ENCODE results near the gene AQR. TPM values are rescaled to one million over a fixed set of nuclear protein-coding genes. Genes with fewer than 3 reads are reported as not detected.
"Not testable (repeated sequence)": the region's sequence is repeated elsewhere in the genome, so short reads cannot be mapped to it uniquely, and the experiment has no call there.

AQR gene
- total RNA-seq, 1 donor from 2014 or later, result 39.1 TPM

GRCh38 chr15:34964277-34964676, 5.3 kb downstream of the AQR start:
- no peak for FAIRE-seq
- DNase-seq (ENCODE audit: low spot score in 2 of 2), result no peak

GRCh38 chr15:34953851-34954250, 15.7 kb downstream of the AQR start:
- FAIRE-seq (no peak), DNase-seq (ENCODE audit: low spot score in 2 of 2) (no peak)

- FAIRE-seq, result no peak
- DNase-seq (ENCODE audit: low spot score in 2 of 2), result no peak
These were observed 17.1 kb downstream of the AQR start for GRCh38 chr15:34952481-34952880.

- DNase-seq (ENCODE audit: low spot score in 2 of 2) (no peak), FAIRE-seq (no peak)
These were observed 17.5 kb downstream of the AQR start for GRCh38 chr15:34951993-34952392.

- no peak for DNase-seq (ENCODE audit: low spot score in 2 of 2)
- no peak for FAIRE-seq
These were observed 24.6 kb downstream of the AQR start for GRCh38 chr15:34944936-34945335.

GRCh38 chr15:34943711-34944110, 25.8 kb downstream of the AQR start:
- DNase-seq (ENCODE audit: low spot score in 2 of 2), result no peak
- no peak for FAIRE-seq

GRCh38 chr15:34943264-34943663, 26.3 kb downstream of the AQR start:
- not testable (repeated sequence) for DNase-seq (ENCODE audit: low spot score in 2 of 2); FAIRE-seq

DNA sequence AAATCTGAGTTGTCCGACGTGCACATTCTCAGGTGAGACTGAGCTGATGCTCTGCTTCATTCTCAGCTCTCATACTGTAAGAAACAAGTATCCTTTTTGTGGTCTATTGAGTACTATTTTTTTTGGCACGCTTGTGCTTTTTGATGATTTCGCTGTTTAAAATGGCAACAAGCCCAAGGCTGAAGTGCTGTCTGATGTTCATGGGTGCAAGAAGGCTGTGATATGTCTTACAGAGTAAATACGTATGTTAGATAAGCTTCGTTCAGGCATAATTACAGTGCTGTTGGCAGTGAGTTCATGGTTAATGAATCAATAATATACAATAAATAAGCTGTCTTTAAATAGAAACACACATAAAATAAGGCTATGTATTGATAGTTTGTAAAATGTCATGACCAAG, 27.2 kb downstream of the AQR start:
- DNase-seq (ENCODE audit: low spot score in 2 of 2), result no peak
- no peak for FAIRE-seq

GRCh38 chr15:34941831-34942230, 27.7 kb downstream of the AQR start:
- no peak for FAIRE-seq
- no peak for DNase-seq (ENCODE audit: low spot score in 2 of 2)

DNA sequence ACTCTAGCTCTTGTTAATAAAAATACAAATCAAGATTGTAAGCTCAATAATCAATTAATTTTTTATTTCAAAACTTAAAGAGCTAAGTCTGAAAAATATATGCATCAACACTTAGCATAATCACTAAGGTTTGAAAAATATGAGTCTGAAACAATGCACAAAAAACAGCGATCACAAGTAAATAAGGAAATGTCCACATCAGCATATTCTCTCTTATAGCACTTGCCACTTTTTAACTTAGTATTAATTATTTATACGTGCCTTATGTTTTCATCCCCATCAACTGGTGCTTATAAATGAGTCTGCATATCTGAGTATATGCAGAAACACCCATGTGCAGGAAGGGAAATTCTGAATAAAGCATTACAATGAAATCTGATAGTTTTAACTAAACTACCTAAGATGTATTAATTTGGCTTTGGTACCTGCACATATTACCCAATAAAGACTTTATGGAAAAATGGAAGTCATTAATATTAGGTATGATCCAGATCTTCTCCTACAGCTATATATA, 28.3 kb downstream of the AQR start:
- FAIRE-seq (peak; percentile 19), DNase-seq (ENCODE audit: low spot score in 2 of 2) (no peak)

DNA sequence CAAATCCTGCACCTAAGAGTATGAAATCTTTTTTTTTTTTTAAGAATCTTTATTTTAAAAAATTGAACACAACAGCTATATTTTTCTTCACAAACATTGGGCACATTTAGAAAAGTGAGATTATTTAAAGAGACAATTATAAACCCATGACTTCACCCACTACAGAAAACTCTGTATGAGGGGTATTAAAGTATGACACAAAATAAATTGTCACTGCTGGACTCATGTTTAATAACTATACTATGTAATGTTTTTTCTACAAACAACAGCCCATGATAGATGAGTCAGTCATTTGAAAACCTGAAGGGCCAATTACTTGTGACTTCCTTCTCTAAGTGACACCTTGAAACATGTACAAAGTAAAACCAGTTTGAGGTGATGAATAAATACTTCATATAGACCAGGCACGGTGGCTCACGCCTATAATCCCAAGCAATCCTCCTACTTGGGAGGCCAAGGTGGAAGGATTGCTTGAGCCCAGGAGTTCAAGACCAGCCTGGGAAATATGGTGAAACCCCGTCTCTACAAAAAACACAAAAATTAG, 36.0 kb downstream of the AQR start:
- DNase-seq (ENCODE audit: low spot score in 2 of 2) (no peak), FAIRE-seq (no peak)

GRCh38 chr15:34928349-34928748, 41.2 kb downstream of the AQR start:
- not testable (repeated sequence) for DNase-seq (ENCODE audit: low spot score in 2 of 2); FAIRE-seq

GRCh38 chr15:34927726-34928125, 41.8 kb downstream of the AQR start:
- FAIRE-seq (no peak), DNase-seq (ENCODE audit: low spot score in 2 of 2) (no peak)

- no peak for FAIRE-seq
These were observed 55.2 kb downstream of the AQR start for GRCh38 chr15:34914317-34914716.

DNA sequence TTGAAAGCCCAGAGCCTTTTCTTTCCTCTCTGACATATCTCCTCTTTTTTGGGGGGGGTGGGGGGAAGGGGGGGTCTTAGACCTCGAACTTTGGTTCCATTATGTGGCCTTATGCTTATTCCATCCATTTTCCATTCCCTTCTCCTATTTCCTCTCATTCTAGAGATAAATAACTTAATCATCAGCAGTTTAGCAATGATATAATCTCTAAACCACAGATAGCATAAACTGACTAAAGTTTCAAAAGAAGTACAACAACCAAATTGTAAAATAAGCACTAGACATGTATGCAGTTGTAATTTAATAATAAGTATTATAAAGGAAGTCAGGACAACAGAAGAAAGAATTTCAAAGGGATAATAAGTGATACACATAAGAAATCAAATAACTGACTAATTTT, 64.5 kb downstream of the AQR start:
- FAIRE-seq (no peak), DNase-seq (ENCODE audit: low spot score in 2 of 2) (no peak)

More at GRCh38 chr15:34914317-34914716, 55.2 kb downstream of the AQR start:
- no peak for DNase-seq (ENCODE audit: low spot score in 2 of 2)

- DNase-seq (ENCODE audit: low spot score in 2 of 2), result no peak
- FAIRE-seq, result no peak
These were observed 65.0 kb downstream of the AQR start for GRCh38 chr15:34904527-34904926.

DNA sequence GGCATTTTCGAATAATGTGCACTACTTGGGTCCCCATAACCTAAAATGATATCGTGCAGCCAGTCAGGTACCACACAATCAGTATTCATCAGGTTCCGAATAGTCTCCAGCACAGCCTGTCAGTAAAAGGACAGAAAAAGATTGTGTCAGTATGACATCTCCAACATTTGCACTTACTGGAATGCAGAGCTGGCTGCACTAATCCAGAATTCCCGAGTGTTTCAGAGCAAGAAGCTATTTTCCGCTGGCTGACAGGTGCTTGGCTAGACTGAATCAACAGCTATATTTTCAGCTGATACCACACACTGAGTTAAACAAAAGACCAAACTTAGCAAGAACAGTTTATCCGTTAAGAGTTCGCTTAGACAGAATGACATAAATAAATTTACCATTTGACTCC, 68.8 kb downstream of the AQR start:
- no peak for FAIRE-seq
- no peak for DNase-seq (ENCODE audit: low spot score in 2 of 2)

DNA sequence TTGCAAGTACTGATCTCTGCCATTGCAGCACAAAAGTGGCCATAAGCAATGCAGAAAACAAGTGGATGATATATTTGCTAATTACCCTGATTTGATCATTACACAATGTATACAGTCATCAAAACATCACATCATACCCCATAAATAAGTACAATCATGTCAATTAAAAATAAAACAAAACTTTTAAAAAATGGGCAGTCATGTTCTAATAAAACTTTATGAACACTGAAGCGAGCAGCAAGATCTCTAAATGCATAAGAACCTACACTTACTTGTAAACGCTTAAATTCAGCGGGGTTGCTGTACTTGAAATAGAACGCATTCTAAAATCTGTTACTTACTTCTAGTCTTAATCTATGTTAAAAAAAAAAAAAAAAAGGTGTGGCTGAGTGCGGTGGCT, 73.4 kb downstream of the AQR start:
- FAIRE-seq, result no peak
- no peak for DNase-seq (ENCODE audit: low spot score in 2 of 2)

GRCh38 chr15:34893967-34894366, 75.6 kb downstream of the AQR start:
- FAIRE-seq (no peak), DNase-seq (ENCODE audit: low spot score in 2 of 2) (no peak)

DNA sequence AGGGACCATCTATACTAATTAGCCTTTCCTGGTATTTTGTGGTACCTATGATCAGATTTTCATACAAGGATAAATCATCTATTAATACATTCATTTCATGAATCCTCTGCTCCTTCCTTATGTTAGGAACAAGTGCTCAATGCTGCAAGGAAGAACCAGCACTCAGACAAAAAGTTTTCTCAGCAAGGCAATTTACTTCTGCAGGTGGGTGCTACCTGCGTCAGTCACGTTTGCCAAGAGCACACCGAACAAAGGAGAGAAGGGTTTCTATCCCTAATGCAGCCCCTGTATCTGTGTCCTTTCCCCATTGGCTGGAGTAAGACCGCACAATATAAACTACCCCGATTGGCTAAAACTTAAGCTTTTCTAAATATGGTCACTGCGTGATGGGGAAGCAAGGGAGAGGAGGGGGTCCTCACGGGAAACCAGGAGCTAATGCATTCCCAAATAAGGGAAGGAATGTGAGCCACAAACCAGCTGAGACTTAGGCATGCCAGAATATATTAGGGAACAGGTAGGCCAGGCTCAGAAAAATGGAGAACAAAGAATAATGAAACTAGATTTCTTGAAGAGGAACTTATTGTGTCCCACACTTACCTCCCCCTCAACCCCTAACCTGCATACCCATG, 76.5 kb downstream of the AQR start:
- DNase-seq (ENCODE audit: low spot score in 2 of 2), result no peak
- FAIRE-seq, result no peak

DNA sequence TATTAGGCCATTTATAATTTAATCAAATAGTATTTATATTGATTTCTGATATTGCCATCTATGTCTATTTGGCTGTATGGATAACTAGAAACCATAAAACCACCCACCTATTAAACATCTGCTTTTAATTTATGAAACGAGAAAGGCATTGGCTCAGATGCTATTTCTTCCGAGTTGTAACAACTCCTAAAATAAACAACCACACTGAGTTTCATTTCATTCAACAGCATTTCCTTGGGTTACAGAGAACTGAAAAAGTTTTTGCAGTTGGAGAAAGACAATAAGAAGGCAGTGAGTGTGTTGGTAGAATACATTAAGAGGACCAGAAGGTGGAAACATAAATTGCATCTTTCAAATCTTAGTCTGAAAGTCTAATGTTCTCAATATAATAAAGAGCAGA, 79.1 kb downstream of the AQR start:
- no peak for FAIRE-seq

GRCh38 chr15:34889476-34889875, 80.1 kb downstream of the AQR start:
- FAIRE-seq (no peak), DNase-seq (ENCODE audit: low spot score in 2 of 2) (no peak)

More for the DNA sequence above, 79.1 kb downstream of the AQR start:
- no peak for DNase-seq (ENCODE audit: low spot score in 2 of 2)
